Measurements from ENCODE around the gene DDX23.
"Not testable (repeated sequence)": the region's sequence is repeated elsewhere in the genome, so short reads cannot be mapped to it uniquely, and the experiment has no call there.

DDX23 gene

DNA sequence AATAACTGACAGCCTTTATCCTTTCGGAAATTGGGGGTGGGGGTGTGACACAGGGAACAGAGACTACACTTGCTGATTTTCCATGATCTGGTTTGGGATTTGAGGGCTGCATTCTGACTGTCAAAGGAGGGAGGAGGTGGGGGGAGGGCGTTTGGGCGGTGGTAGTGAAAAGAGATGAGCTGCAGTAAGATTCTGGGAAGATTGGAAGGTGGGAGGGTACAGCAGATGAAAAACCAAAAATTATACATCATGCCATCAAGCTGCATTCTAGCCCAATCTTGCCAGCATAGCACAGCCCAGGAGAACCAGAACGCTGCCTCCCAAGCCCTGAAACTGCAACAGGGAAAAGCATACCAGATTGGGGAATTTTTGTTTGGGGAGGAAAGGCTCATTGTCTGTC lies 11.3 kb upstream of the DDX23 start:
- Histone ChIP-seq H3K27ac (ENCODE audit: insufficient read depth, low read depth, low read length, poor library complexity, severe bottlenecking) (peak overlapping the region; percentile 33), H3K4me1 (ENCODE audit: control insufficient read depth, insufficient read depth, low read length) (peaks cover 39% of the 10 kb centered on the region), H3K9me3 (ENCODE audit: control insufficient read depth, low read length) (no peaks in the 10 kb centered on the region), H3K4me3 (ENCODE audit: insufficient read depth, low read depth, low read length) (peak overlapping the region; percentile 54), H3K27me3 (ENCODE audit: control insufficient read depth, insufficient read depth, low read length, poor library complexity, severe bottlenecking) (no peaks in the 10 kb centered on the region), H3K36me3 (ENCODE audit: control insufficient read depth, insufficient read depth, low read length) (peaks cover 14% of the 10 kb centered on the region)
- WGBS, 2 experiments, result 45 to 56% methylated on average over 4 of the region's 4 CpGs

DNA sequence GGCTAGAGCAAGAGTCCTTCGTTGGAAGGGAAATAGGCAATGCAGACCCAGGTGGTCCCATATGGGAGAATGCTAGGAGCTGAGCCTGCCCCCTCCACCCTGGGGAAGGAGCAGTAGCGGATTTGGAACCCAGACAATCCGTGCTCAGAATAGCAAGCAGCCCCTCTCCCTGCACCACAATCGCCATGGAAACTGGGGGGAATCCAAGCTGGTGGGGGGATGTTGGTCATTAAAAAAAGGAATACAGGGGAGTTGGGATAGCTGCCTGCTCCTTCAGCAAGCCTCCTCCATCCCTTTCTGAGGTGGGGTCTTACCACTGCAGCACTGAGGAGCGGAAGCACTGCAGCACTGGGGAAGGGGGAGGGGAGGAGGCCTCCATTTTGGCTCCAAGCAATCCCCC lies 10.8 kb upstream of the DDX23 start:
- Histone ChIP-seq H3K4me3 (ENCODE audit: insufficient read depth, low read depth, low read length) (peak overlapping the region; percentile 54), H3K27ac (ENCODE audit: insufficient read depth, low read depth, low read length, poor library complexity, severe bottlenecking) (peak overlapping the region; percentile 33), H3K27me3 (ENCODE audit: control insufficient read depth, insufficient read depth, low read length, poor library complexity, severe bottlenecking) (no peaks in the 10 kb centered on the region), H3K36me3 (ENCODE audit: control insufficient read depth, insufficient read depth, low read length) (peaks cover 15% of the 10 kb centered on the region), H3K4me1 (ENCODE audit: control insufficient read depth, insufficient read depth, low read length) (peaks cover 39% of the 10 kb centered on the region), H3K9me3 (ENCODE audit: control insufficient read depth, low read length) (no peaks in the 10 kb centered on the region)
- WGBS, 2 experiments, result 40 to 46% methylated on average over 4 to 5 of the region's 5 CpGs

DNA sequence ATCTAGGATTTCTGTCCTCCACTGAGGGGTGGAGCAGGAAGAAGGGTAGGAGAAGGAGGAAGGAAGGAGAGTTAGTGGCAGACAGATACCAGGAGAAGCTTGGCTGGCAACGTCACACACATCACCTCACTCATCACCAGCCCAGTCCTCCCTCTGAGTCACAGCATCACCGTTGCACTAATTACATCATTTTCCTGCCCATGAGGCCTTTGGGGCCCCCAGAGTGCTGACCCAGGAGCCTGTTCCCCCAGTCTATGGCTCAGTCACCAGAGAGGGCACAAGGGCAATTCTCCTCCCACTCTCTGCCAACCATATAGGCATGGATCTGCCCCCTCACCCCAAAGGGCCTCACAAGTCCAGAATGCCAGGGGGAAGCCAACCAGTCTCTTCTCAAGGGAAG lies 9.1 kb upstream of the DDX23 start:
- Histone ChIP-seq H3K4me3 (ENCODE audit: insufficient read depth, low read depth, low read length) (no peak overlapping the region), H3K4me1 (ENCODE audit: control insufficient read depth, insufficient read depth, low read length) (peaks cover 37% of the 10 kb centered on the region), H3K27ac (ENCODE audit: insufficient read depth, low read depth, low read length, poor library complexity, severe bottlenecking) (no peak overlapping the region), H3K36me3 (ENCODE audit: control insufficient read depth, insufficient read depth, low read length) (peaks cover 18% of the 10 kb centered on the region), H3K9me3 (ENCODE audit: control insufficient read depth, low read length) (no peaks in the 10 kb centered on the region), H3K27me3 (ENCODE audit: control insufficient read depth, insufficient read depth, low read length, poor library complexity, severe bottlenecking) (no peaks in the 10 kb centered on the region)
- WGBS, 2 experiments, result 96 to 97% methylated on average over 2 of the region's 2 CpGs

DNA sequence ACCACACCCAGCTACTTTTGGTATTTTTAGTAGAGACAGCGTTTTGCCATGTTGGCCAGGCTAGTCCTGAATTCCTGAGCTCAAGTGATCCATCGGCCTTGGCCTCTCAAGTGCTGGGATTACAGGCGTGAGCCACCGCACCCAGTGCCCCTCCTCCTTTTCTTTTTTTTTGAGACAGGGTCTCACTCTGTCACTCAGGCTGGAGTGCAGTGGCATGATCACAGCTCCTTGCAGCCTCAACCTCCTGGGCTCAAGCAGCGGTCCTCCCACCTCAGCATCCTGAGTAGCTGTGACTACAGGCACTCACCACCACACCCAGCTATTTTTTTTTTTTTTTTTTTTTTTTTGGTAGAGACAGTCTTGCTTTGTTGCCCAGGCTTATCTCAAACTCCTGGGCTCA lies 8.3 kb upstream of the DDX23 start:
- Histone ChIP-seq H3K36me3 (ENCODE audit: control insufficient read depth, insufficient read depth, low read length) (peaks cover 18% of the 10 kb centered on the region), H3K4me1 (ENCODE audit: control insufficient read depth, insufficient read depth, low read length) (peaks cover 34% of the 10 kb centered on the region)
- H3K9me3 ChIP-seq (ENCODE audit: control insufficient read depth, low read length); H3K4me3 ChIP-seq (ENCODE audit: insufficient read depth, low read depth, low read length); H3K27me3 ChIP-seq (ENCODE audit: control insufficient read depth, insufficient read depth, low read length, poor library complexity, severe bottlenecking); H3K27ac ChIP-seq (ENCODE audit: insufficient read depth, low read depth, low read length, poor library complexity, severe bottlenecking): not testable (repeated sequence)
- 92 to 97% methylated on average over 5 of the region's 5 CpGs for WGBS, 2 experiments

DNA sequence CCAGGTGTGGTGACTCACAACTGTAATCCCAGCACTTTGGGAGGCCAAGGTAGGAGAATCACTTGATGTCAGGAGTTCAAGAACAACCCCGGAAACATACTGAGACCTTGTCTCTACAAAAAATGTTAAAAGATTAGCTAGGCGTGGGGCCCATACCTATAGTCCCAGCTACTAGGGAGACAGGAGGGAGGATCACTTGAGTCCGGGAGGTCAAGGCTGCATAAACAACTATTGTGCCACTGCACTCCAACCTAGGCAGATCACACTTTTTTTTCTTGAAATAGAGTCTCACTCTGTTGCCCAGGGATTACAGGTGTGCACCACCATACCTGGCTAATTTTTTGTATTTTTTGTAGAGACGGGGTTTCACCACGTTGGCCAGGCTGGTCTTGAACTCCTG lies 7.6 kb upstream of the DDX23 start:
- Histone ChIP-seq H3K36me3 (ENCODE audit: control insufficient read depth, insufficient read depth, low read length) (peaks cover 18% of the 10 kb centered on the region), H3K4me3 (ENCODE audit: insufficient read depth, low read depth, low read length) (no peak overlapping the region), H3K27ac (ENCODE audit: insufficient read depth, low read depth, low read length, poor library complexity, severe bottlenecking) (no peak overlapping the region), H3K27me3 (ENCODE audit: control insufficient read depth, insufficient read depth, low read length, poor library complexity, severe bottlenecking) (no peaks in the 10 kb centered on the region), H3K4me1 (ENCODE audit: control insufficient read depth, insufficient read depth, low read length) (peaks cover 29% of the 10 kb centered on the region), H3K9me3 (ENCODE audit: control insufficient read depth, low read length) (no peaks in the 10 kb centered on the region)
- 95% methylated on average over 5 of the region's 5 CpGs for WGBS, 2 experiments

DNA sequence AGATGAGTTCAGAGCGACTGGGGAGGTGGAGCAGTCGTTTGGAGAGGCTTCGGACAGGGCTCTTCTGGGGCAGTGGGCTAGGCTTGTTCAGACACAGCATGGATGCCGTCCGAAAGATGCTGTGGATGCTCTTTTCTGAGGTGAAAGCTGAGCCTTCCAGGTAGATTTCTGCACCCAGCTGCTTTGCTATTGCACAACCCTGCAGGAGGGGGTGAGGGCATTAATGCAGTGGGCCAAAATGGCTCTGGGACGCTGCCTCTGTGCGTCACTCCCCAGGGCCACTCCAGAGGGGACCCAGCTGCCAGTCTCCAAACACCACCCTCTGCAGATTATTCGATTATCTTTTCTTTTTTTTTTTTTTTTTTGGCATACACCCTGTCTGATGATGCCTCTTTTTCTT lies 6.1 kb upstream of the DDX23 start:
- no peak overlapping the region for H3K27ac ChIP-seq (ENCODE audit: insufficient read depth, low read depth, low read length, poor library complexity, severe bottlenecking)
- H3K4me3 ChIP-seq (ENCODE audit: insufficient read depth, low read depth, low read length), result no peak overlapping the region
- H3K9me3 ChIP-seq (ENCODE audit: control insufficient read depth, low read length), result no peaks in the 10 kb centered on the region
- H3K27me3 ChIP-seq (ENCODE audit: control insufficient read depth, insufficient read depth, low read length, poor library complexity, severe bottlenecking), result no peaks in the 10 kb centered on the region
- H3K4me1 ChIP-seq (ENCODE audit: control insufficient read depth, insufficient read depth, low read length), result peaks cover 15% of the 10 kb centered on the region
- peaks cover 18% of the 10 kb centered on the region for H3K36me3 ChIP-seq (ENCODE audit: control insufficient read depth, insufficient read depth, low read length)
- WGBS, 2 experiments, result 95 to 96% methylated on average over 8 of the region's 8 CpGs

DNA sequence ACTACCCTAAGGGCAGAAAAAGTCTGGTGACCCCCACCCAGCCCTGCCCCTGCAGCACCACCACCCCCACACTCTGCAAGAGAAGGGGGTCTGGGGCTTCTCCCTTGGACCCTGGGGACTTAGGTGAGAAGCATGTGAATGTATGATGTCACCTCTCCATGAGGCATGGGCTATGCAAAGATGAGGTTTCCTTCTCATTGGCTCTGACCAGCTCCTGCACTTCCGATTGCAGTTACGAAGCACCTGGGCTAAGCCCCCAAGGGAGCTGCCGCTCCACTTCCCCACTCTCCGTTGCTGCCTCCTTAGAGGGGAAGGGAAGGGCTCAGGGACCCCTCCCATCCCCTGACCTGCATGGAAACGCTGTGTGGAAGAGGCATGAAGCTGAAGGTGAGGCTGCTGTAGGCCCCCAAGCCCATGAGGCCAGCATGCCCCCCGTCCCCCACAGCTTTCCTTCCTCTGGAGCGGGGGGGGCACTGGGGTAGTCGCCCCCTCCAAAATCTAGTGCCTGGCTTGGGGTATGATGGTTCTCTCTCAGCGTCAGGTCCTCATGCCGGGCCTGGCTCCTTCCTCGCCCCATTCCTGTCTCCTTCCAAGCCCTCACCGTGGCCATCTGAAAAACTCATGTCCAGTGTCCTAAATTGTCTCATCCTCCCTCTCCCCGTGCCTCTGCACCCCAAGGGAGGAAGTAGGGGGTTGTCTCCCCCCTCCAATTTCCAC lies 5.5 kb upstream of the DDX23 start:
- Histone ChIP-seq H3K4me3 (ENCODE audit: insufficient read depth, low read depth, low read length) (no peak overlapping the region), H3K9me3 (ENCODE audit: control insufficient read depth, low read length) (no peaks in the 10 kb centered on the region), H3K36me3 (ENCODE audit: control insufficient read depth, insufficient read depth, low read length) (peaks cover 18% of the 10 kb centered on the region), H3K27me3 (ENCODE audit: control insufficient read depth, insufficient read depth, low read length, poor library complexity, severe bottlenecking) (no peaks in the 10 kb centered on the region), H3K4me1 (ENCODE audit: control insufficient read depth, insufficient read depth, low read length) (peaks cover 9% of the 10 kb centered on the region), H3K27ac (ENCODE audit: insufficient read depth, low read depth, low read length, poor library complexity, severe bottlenecking) (no peak overlapping the region)
- 92 to 95% methylated on average over 12 to 13 of the region's 13 CpGs for WGBS, 2 experiments

DNA sequence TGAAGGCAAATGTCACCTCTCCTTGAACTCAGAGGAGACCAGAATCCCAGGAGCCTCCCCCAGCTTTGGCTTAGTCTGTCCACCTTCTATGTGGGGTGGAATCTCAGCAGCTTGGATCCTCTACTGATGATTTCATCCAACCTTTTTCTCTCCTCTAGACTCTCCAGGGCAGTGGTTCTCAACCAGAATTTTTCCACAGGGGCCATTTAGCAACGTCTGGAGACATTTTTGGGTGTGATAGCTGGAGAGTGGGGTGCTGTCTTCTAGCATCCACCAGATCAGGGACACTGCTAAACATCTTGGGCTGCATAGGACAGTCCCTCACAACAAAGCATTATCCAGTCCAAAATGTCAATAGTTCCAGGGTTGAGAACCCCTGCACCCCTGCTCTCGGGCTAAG lies 4.4 kb upstream of the DDX23 start:
- Histone ChIP-seq H3K36me3 (ENCODE audit: control insufficient read depth, insufficient read depth, low read length) (peaks cover 11% of the 10 kb centered on the region), H3K4me1 (ENCODE audit: control insufficient read depth, insufficient read depth, low read length) (no peaks in the 10 kb centered on the region), H3K27ac (ENCODE audit: insufficient read depth, low read depth, low read length, poor library complexity, severe bottlenecking) (no peak overlapping the region), H3K4me3 (ENCODE audit: insufficient read depth, low read depth, low read length) (no peak overlapping the region), H3K9me3 (ENCODE audit: control insufficient read depth, low read length) (no peaks in the 10 kb centered on the region), H3K27me3 (ENCODE audit: control insufficient read depth, insufficient read depth, low read length, poor library complexity, severe bottlenecking) (no peaks in the 10 kb centered on the region)
- 91% methylated on average over 2 of the region's 2 CpGs for WGBS, 2 experiments

DNA sequence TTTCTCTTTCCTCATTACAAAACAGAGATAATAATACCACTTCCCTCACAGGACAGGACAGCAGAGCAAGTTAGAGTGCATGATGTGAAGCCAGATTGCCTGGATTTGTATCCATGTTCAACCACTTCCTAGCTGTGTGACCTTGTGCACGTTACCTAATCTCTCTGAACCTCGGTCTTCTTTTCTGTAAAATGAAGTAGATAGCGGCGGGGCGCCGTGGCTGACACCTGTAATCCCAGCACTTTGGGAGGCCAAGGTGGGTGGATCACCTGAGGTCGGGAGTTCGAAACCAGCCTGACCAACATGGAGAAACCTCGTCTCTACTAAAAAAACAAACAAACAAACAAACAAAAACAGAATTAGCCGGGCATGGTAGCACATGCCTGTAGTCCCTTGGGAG lies 3.0 kb upstream of the DDX23 start:
- WGBS, 2 experiments, result 93 to 94% methylated on average over 10 of the region's 10 CpGs
- H3K36me3 ChIP-seq (ENCODE audit: control insufficient read depth, insufficient read depth, low read length), result not testable (repeated sequence)

DNA sequence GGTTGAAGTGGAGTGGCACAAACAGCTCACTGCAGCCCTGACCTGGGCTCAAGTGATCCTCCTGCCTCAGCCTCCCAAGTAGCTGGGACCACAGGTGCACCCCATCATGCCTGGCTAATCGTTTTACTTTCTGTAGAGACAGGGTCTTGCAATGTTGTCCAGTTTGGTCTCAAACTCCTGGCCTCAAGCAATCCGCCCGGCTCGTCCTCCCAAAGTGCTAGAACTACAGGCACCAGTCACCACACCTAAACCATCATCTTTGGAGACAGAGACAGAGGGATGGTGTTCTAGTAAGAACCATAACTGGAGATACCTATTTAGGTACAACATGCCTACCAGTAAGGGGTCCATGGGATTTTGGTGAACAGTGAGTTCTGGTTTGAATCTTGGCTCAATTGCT lies 2.5 kb upstream of the DDX23 start:
- H3K4me1 ChIP-seq (ENCODE audit: control insufficient read depth, insufficient read depth, low read length), result peaks cover 8% of the 10 kb centered on the region
- no peaks in the 10 kb centered on the region for H3K27me3 ChIP-seq (ENCODE audit: control insufficient read depth, insufficient read depth, low read length, poor library complexity, severe bottlenecking)
- H3K36me3 ChIP-seq (ENCODE audit: control insufficient read depth, insufficient read depth, low read length), result peaks cover 8% of the 10 kb centered on the region
- H3K9me3 ChIP-seq (ENCODE audit: control insufficient read depth, low read length), result no peaks in the 10 kb centered on the region
- H3K4me3 ChIP-seq (ENCODE audit: insufficient read depth, low read depth, low read length), result no peak overlapping the region
- no peak overlapping the region for H3K27ac ChIP-seq (ENCODE audit: insufficient read depth, low read depth, low read length, poor library complexity, severe bottlenecking)
- 95 to 97% methylated on average over 4 of the region's 4 CpGs for WGBS, 2 experiments

More for the DNA sequence above, 3.0 kb upstream of the DDX23 start:
- H3K27me3 ChIP-seq (ENCODE audit: control insufficient read depth, insufficient read depth, low read length, poor library complexity, severe bottlenecking); H3K4me1 ChIP-seq (ENCODE audit: control insufficient read depth, insufficient read depth, low read length); H3K27ac ChIP-seq (ENCODE audit: insufficient read depth, low read depth, low read length, poor library complexity, severe bottlenecking); H3K4me3 ChIP-seq (ENCODE audit: insufficient read depth, low read depth, low read length); H3K9me3 ChIP-seq (ENCODE audit: control insufficient read depth, low read length): not testable (repeated sequence)
